OCI-LY1 (cell line): ENCODE data around the gene SLC50A1.

Experiments used
- H2AFZ ChIP-seq: fragments of 200-600 bp; sonication (generic), shearing (Covaris generic); 2 replicates; pipeline ENCODE4 v1.6.0; 2014; ENCODE audit warnings: antibody characterized with exemption, mild to moderate bottlenecking, low read length
- H3F3A ChIP-seq: fragments of 200-600 bp; sonication (generic), shearing (Covaris generic); 2 replicates; pipeline ENCODE4 v1.6.0; 2014; ENCODE audit warnings: mild to moderate bottlenecking, antibody characterized with exemption, low read length, moderate library complexity; ENCODE audit not compliant: insufficient read depth
- H3K27ac ChIP-seq: fragments of 200-600 bp; sonication (generic); 2 replicates; pipeline ENCODE4 v1.5.1; 2014; ENCODE audit warnings: low read length, mixed run types, mild to moderate bottlenecking, low read depth; ENCODE audit not compliant: poor library complexity, severe bottlenecking
- H3K27me3 ChIP-seq: fragments of 200-600 bp; sonication (generic); 2 replicates; pipeline ENCODE4 v1.6.0; 2014; ENCODE audit warnings: antibody characterized with exemption, mild to moderate bottlenecking, low read length, moderate library complexity; ENCODE audit not compliant: insufficient read depth
- H3K36me3 ChIP-seq: fragments of 200-600 bp; sonication (generic); 2 replicates; pipeline ENCODE4 v1.6.1; 2014; ENCODE audit warnings: mild to moderate bottlenecking, antibody characterized with exemption, low read length, moderate library complexity, mixed read lengths; ENCODE audit not compliant: insufficient read depth
- H3K4me1 ChIP-seq: fragments of 200-600 bp; sonication (generic); 2 replicates; pipeline ENCODE4 v1.5.1; 2014; ENCODE audit warnings: mild to moderate bottlenecking, low read length, moderate library complexity; ENCODE audit not compliant: insufficient read depth, severe bottlenecking
- H3K4me2 ChIP-seq: fragments of 200-600 bp; sonication (generic), shearing (Covaris generic); 2 replicates; pipeline ENCODE4 v1.6.1; 2014; ENCODE audit warnings: low read length
- H3K4me3 ChIP-seq: fragments of 200-600 bp; sonication (generic); 2 replicates; pipeline ENCODE4 v1.5.1; 2014; ENCODE audit warnings: low read length, low read depth, mild to moderate bottlenecking, mixed read lengths; ENCODE audit not compliant: poor library complexity, severe bottlenecking
- H3K79me2 ChIP-seq: fragments of 200-600 bp; shearing (Covaris generic); 2 replicates; pipeline ENCODE4 v1.6.1; 2016; ENCODE audit warnings: mixed run types, low read length, mixed read lengths; ENCODE audit not compliant: insufficient read depth
- H3K9ac ChIP-seq: fragments of 200-600 bp; sonication (generic), shearing (Covaris generic); 2 replicates; pipeline ENCODE4 v1.6.1; 2014; ENCODE audit warnings: mild to moderate bottlenecking, low read length, mixed read lengths
- H3K9me2 ChIP-seq: fragments of 200-600 bp; sonication (generic), shearing (Covaris generic); 2 replicates; pipeline ENCODE4 v1.6.1; 2014; ENCODE audit warnings: low read depth, mild to moderate bottlenecking, low read length, mixed read lengths
- H3K9me3 ChIP-seq: fragments of 200-600 bp; shearing (Covaris generic); 2 replicates; pipeline ENCODE4 v1.6.1; 2014; ENCODE audit warnings: low read length, mixed read lengths
- H4K20me1 ChIP-seq: fragments of 200-600 bp; sonication (generic), shearing (Covaris generic); 2 replicates; pipeline ENCODE4 v1.6.0; 2016; ENCODE audit warnings: mild to moderate bottlenecking, low read length; ENCODE audit not compliant: insufficient read depth
- CTCF ChIP-seq: fragments of 200-600 bp; sonication (generic), shearing (Covaris generic); IDR thresholded peaks from 2 replicates; pipeline ENCODE4 v1.5.1; 2017; ENCODE audit warnings: mild to moderate bottlenecking, antibody characterized with exemption, low read length, moderate library complexity, mixed read lengths
- EZH2 ChIP-seq: fragments of 200-600 bp; sonication (generic), shearing (Covaris generic); IDR thresholded peaks from 2 replicates; pipeline ENCODE4 v1.8.0; 2017; ENCODE audit warnings: borderline replicate concordance, mixed run types, mild to moderate bottlenecking, antibody characterized with exemption, low read length, moderate library complexity, mixed read lengths

Gene SLC50A1

DNA sequence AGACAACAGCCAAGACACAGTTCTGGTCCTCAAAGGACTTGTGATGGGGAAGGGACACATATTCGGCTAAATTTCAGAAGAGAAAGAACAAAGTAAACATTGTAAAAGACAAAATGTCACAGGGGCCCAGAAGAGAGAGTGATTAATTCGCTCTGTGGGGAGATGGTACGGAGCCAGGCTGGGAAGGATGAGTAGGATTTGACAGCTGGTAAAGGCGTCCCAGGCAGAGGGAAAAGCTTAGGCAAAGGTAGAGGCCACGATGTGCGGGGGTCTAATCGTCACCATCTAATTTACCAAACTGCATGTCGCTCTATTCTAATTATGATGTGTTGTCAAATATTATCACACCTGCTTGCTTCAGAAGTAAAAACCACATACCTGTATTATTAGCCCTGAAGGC lies 25.3 kb upstream of the SLC50A1 start:
- H2AFZ ChIP-seq, result no peak overlapping the region
- no peaks in the 10 kb centered on the region for H3K79me2 ChIP-seq
- H3K36me3 ChIP-seq, result no peaks in the 10 kb centered on the region
- H3F3A ChIP-seq, result no peaks in the 10 kb centered on the region
- no peaks in the 10 kb centered on the region for H4K20me1 ChIP-seq
- no peak overlapping the region for H3K27ac ChIP-seq
- H3K4me1 ChIP-seq, result no peaks in the 10 kb centered on the region
- no peaks in the 10 kb centered on the region for H3K9me3 ChIP-seq
- H3K4me2 ChIP-seq, result no peak overlapping the region
- TF ChIP-seq EZH2 (no peak), CTCF (no peak)
- no peak overlapping the region for H3K4me3 ChIP-seq
- H3K9me2 ChIP-seq, result no peaks in the 10 kb centered on the region
- no peak overlapping the region for H3K9ac ChIP-seq
- no peaks in the 10 kb centered on the region; the same call in 1 of the 2 replicates for H3K27me3 ChIP-seq

GRCh38 chr1:155110826-155111225 lies 24.8 kb upstream of the SLC50A1 start:
- no peaks in the 10 kb centered on the region for H3F3A ChIP-seq
- no peak overlapping the region for H3K4me3 ChIP-seq
- H3K79me2 ChIP-seq, result no peaks in the 10 kb centered on the region
- no peaks in the 10 kb centered on the region; the same call in 1 of the 2 replicates for H3K27me3 ChIP-seq
- H4K20me1 ChIP-seq, result no peaks in the 10 kb centered on the region
- H2AFZ ChIP-seq, result no peak overlapping the region
- H3K36me3 ChIP-seq, result no peaks in the 10 kb centered on the region
- H3K9me2 ChIP-seq, result no peaks in the 10 kb centered on the region
- H3K9me3 ChIP-seq, result no peaks in the 10 kb centered on the region
- TF ChIP-seq EZH2 (no peak), CTCF (no peak)
- no peaks in the 10 kb centered on the region for H3K4me1 ChIP-seq
- H3K27ac ChIP-seq, result no peak overlapping the region
- H3K9ac ChIP-seq, result no peak overlapping the region
- H3K4me2 ChIP-seq, result no peak overlapping the region

DNA sequence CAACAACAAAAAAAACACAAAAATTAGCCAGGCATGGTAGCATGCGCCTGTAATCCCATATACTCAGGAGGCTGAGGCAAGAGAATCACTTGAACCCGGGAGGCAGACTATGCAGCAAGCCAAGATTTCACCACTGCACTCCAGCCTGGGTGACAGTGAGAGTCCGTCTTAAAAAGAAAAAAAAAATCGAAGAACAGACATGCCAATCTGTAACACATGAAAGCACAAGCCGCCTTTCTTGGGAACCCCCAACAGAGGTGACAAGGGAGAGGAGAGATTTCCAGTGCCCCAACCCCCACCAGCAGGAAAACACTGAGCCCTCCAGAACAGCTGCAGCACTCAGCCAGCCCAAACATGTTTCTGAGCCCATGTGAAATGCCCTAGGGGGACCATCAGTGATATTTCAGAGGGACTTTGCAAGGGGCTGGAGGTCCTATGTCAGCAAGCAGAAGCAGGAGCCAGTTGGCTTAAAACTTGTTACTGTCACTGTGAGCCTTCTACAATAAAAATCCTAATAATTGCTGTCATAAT lies 22.1 kb upstream of the SLC50A1 start:
- Histone ChIP-seq H3K36me3 (no peaks in the 10 kb centered on the region), H3K79me2 (no peaks in the 10 kb centered on the region), H3K4me1 (no peaks in the 10 kb centered on the region), H3K9me2 (no peaks in the 10 kb centered on the region), H3K27ac (no peak overlapping the region), H3F3A (no peaks in the 10 kb centered on the region), H3K4me3 (no peak overlapping the region), H3K9me3 (no peaks in the 10 kb centered on the region), H3K9ac (no peak overlapping the region), H2AFZ (no peak overlapping the region), H3K27me3 (no peaks in the 10 kb centered on the region; the same call in 1 of the 2 replicates), H3K4me2 (no peak overlapping the region), H4K20me1 (no peaks in the 10 kb centered on the region)
- TF ChIP-seq EZH2 (no peak), CTCF (no peak)
